ENCODE data around the gene HSH2D. TPM values are rescaled to one million over a fixed set of nuclear protein-coding genes. Genes with fewer than 3 reads are reported as not detected.

The HSH2D gene
- total and polyA plus RNA-seq, 4 donors: 5.5 to 9.3 (median 6.4) TPM

- ATAC-seq (ENCODE audit: insufficient read depth, low FRiP score) (no peak), DNase-seq (no peak)
- Histone ChIP-seq H3K9ac (ENCODE audit: insufficient read depth in 1 of 2, low read length in 2 of 2) (no peak overlapping the region), H3K9me3 (ENCODE audit: control insufficient read depth in 4 of 4, insufficient read depth in 3 of 4, low read length in 3 of 4) (no peaks in the 10 kb centered on the region), H3K36me3 (ENCODE audit: control insufficient read depth in 4 of 4, insufficient read depth in 4 of 4, low read length in 4 of 4) (peaks cover 4 to 60% (median 25%) of the 10 kb centered on the region in 4 donors), H3K27me3 (ENCODE audit: control insufficient read depth in 3 of 3, insufficient read depth in 3 of 3, low read length in 2 of 3) (no peaks in the 10 kb centered on the region), H3K27ac (ENCODE audit: low read depth in 1 of 2, low read length in 1 of 2) (no peak overlapping the region), H3K4me1 (ENCODE audit: control insufficient read depth in 5 of 5, insufficient read depth in 5 of 5, low read length in 5 of 5) (peaks cover 0 to 19% (median 5%) of the 10 kb centered on the region in 5 donors), H3K4me3 (no peak overlapping the region)
- TF ChIP-seq CTCF (IDR thresholded peaks at IDR 0.05; ENCODE audit: control extremely low read depth, extremely low read depth): no peak
- WGBS, 2 donors: 92 to 96% methylated on average over 19 of the region's 19 CpGs
Observed at GRCh38 chr19:16203256-16204004, 59.9 kb downstream of the HSH2D start.

- Histone ChIP-seq H3K9ac (ENCODE audit: insufficient read depth in 1 of 2, low read length in 2 of 2) (no peak overlapping the region), H3K4me3 (no peak overlapping the region), H3K36me3 (ENCODE audit: control insufficient read depth in 4 of 4, insufficient read depth in 4 of 4, low read length in 4 of 4) (peaks cover 4 to 65% (median 30%) of the 10 kb centered on the region in 4 donors), H3K4me1 (ENCODE audit: control insufficient read depth in 5 of 5, insufficient read depth in 5 of 5, low read length in 5 of 5) (peaks cover 0 to 14% (median 5%) of the 10 kb centered on the region in 5 donors), H3K9me3 (ENCODE audit: control insufficient read depth in 4 of 4, insufficient read depth in 3 of 4, low read length in 3 of 4) (no peaks in the 10 kb centered on the region), H3K27me3 (ENCODE audit: control insufficient read depth in 3 of 3, insufficient read depth in 3 of 3, low read length in 2 of 3) (no peaks in the 10 kb centered on the region), H3K27ac (ENCODE audit: low read depth in 1 of 2, low read length in 1 of 2) (no peak overlapping the region)
- TF ChIP-seq CTCF (IDR thresholded peaks at IDR 0.05; ENCODE audit: control extremely low read depth, extremely low read depth): no peak
- DNase-seq (no peak), ATAC-seq (ENCODE audit: insufficient read depth, low FRiP score) (no peak)
- WGBS, 2 donors: 83 to 85% methylated on average over 5 of the region's 5 CpGs
Observed at GRCh38 chr19:16204005-16204294, 60.5 kb downstream of the HSH2D start.

- Histone ChIP-seq H3K4me3 (no peak overlapping the region), H3K27me3 (ENCODE audit: control insufficient read depth in 3 of 3, insufficient read depth in 3 of 3, low read length in 2 of 3) (no peaks in the 10 kb centered on the region), H3K9ac (ENCODE audit: insufficient read depth in 1 of 2, low read length in 2 of 2) (no peak overlapping the region), H3K27ac (ENCODE audit: low read depth in 1 of 2, low read length in 1 of 2) (no peak overlapping the region), H3K4me1 (ENCODE audit: control insufficient read depth in 5 of 5, insufficient read depth in 5 of 5, low read length in 5 of 5) (peaks cover 0 to 6% (median 0%) of the 10 kb centered on the region in 5 donors), H3K9me3 (ENCODE audit: control insufficient read depth in 4 of 4, insufficient read depth in 3 of 4, low read length in 3 of 4) (no peaks in the 10 kb centered on the region), H3K36me3 (ENCODE audit: control insufficient read depth in 4 of 4, insufficient read depth in 4 of 4, low read length in 4 of 4) (peaks cover 10 to 74% (median 39%) of the 10 kb centered on the region in 4 donors)
- no peak for DNase-seq
- ATAC-seq (ENCODE audit: insufficient read depth, low FRiP score): no peak
- 81 to 83% methylated on average over 11 of the region's 11 CpGs for WGBS, 2 donors
- no peak for TF ChIP-seq CTCF (IDR thresholded peaks at IDR 0.05; ENCODE audit: control extremely low read depth, extremely low read depth)
Observed at GRCh38 chr19:16205205-16206045, 61.9 kb downstream of the HSH2D start.

All from lung (tissue), 12 donors.